Naive B cell (primary cell): ENCODE data around the gene ARHGAP4. TPM values are rescaled to one million over a fixed set of nuclear protein-coding genes. Genes with fewer than 3 reads are reported as not detected.

Source experiments
- ATAC-seq, 2 donors: fragments of 150-1000 bp; cut with Tn5 transposase; 2 replicates each; pipeline ENCODE4 v1.10.0; 2021; ENCODE audit warnings: low read depth in 2 of 2, mild to moderate bottlenecking in 2 of 2, moderate library complexity in 2 of 2
- DNase-seq: peaks from one replicate; pipeline ENCODE4 v3.0.0; 2022
- H3K27ac Mint-ChIP-seq, 6 donors: one replicate each; pipeline ENCODE4 v1.8.0; 2020 to 2022; ENCODE audit warnings: mild to moderate bottlenecking in 6 of 6, mixed read lengths in 6 of 6, moderate library complexity in 5 of 6, inconsistent platforms in 2 of 6
- H3K27me3 Mint-ChIP-seq, 3 donors: one replicate each; pipeline ENCODE4 v1.8.0; 2021 to 2022; ENCODE audit warnings: mixed read lengths in 3 of 3, mild to moderate bottlenecking in 1 of 3
- H3K36me3 Mint-ChIP-seq, 2 donors: one replicate each; pipeline ENCODE4 v1.8.0; 2020 to 2022; ENCODE audit warnings: mixed read lengths in 2 of 2, inconsistent platforms in 1 of 2, mild to moderate bottlenecking in 1 of 2
- H3K4me1 Mint-ChIP-seq, 3 donors: one replicate each; pipeline ENCODE4 v1.8.0; 2020 to 2022; ENCODE audit warnings: mixed read lengths in 3 of 3, inconsistent platforms in 1 of 3, mild to moderate bottlenecking in 1 of 3, moderate library complexity in 1 of 3
- H3K4me3 Mint-ChIP-seq, 8 donors: one replicate each; pipeline ENCODE4 v1.8.0; 2020 to 2022; ENCODE audit warnings: mild to moderate bottlenecking in 8 of 8, mixed read lengths in 8 of 8, moderate library complexity in 8 of 8, inconsistent platforms in 2 of 8
- H3K9me3 Mint-ChIP-seq, 7 donors: one replicate each; pipeline ENCODE4 v1.8.0; 2020 to 2022; ENCODE audit warnings: mixed read lengths in 7 of 7, mild to moderate bottlenecking in 5 of 7, inconsistent platforms in 2 of 7, moderate library complexity in 1 of 7
- polyA plus RNA-seq, 6 donors: library from polyadenylated mRNA; unstranded; fragments of 300-500 nt; fragmentation: Illumina TruSeq; gene quantifications; one replicate each; pipeline ENCODE4 v1.2.3, GENCODE V29; 2021; ENCODE audit warnings: low read depth in 6 of 6

ARHGAP4 gene
- polyA plus RNA-seq, 6 donors from 2014 or later, result 71.5 to 147 (median 83.5) TPM

GRCh38 chrX:153925387-153925738 lies 701 bp downstream of the ARHGAP4 start:
- Mint-ChIP-seq H3K36me3 (no peaks in the 10 kb centered on the region), H3K27ac (peak overlapping the region; percentile 91 to 99 (median 98)), H3K27me3 (no peaks in the 10 kb centered on the region), H3K9me3 (no peaks in the 10 kb centered on the region), H3K4me1 (peaks cover 45 to 62% (median 49%) of the 10 kb centered on the region in 3 donors), H3K4me3 (peak overlapping the region; percentile 87 to 97 (median 94))
- DNase-seq, result peak; percentile 49
- no peak for ATAC-seq

- peak; percentile 63 for DNase-seq
- no peak for ATAC-seq
- H3K36me3 Mint-ChIP-seq, result no peaks in the 10 kb centered on the region
- H3K9me3 Mint-ChIP-seq, result no peaks in the 10 kb centered on the region
- H3K4me1 Mint-ChIP-seq, result peaks cover 48 to 62% (median 49%) of the 10 kb centered on the region in 3 donors
- peak overlapping the region; percentile 59 to 99 (median 98) for H3K27ac Mint-ChIP-seq
- peak overlapping the region; percentile 87 to 97 (median 94) for H3K4me3 Mint-ChIP-seq
- H3K27me3 Mint-ChIP-seq, result no peaks in the 10 kb centered on the region
Observed at GRCh38 chrX:153924149-153924861, 1.8 kb downstream of the ARHGAP4 start.

DNA sequence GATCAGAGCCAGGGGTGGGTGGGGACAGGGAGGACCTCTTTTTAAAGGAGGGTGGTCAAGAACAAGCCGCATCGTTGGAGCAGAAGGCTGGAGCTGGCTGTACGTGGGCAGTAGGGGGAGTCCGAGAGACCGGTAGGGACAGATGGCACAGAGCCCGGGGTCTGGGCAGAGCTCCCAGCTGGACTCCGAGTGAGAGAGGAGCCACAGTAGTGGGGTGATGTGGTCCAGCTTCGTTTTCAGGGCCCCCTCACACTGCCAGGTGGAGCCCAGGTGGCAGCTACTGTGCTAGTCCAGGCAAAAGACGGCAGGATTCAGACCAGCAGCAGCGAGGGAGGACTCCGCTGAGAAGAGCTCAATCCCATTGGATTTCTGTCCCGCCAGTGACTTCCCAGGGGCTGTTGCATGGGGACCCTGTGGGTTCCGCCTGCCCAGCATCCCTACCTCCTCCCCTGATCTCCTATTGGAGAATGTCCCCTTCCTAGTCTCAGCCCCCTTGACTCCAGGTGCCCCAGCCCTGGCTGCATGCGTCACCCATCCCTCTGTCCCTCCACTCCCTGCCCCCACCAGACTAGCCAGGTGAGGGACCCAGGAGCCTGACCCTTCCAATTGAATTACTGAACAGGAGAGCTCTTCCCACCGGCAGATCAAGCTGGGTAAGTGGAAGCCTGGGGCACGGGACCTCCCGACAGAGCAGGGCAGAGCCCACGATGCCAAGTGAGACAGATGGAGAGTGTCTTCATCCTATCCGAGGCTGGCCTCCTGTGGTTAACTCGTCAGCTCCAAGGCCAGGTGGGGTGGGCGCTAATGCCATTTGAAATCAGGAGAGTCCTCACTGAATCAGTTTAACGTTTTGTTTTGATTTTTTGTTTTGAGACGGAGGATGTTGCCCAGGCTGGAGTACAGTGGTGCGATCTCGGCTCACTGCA lies 2.9 kb downstream of the ARHGAP4 start:
- no peaks in the 10 kb centered on the region for H3K36me3 Mint-ChIP-seq
- H3K27me3 Mint-ChIP-seq, result no peaks in the 10 kb centered on the region
- H3K4me1 Mint-ChIP-seq, result peaks cover 39 to 51% (median 44%) of the 10 kb centered on the region in 3 donors
- peak overlapping the region; percentile 87 to 97 (median 94) for H3K4me3 Mint-ChIP-seq
- H3K27ac Mint-ChIP-seq, result peak overlapping the region in 5 of 6 donors; percentile 54 to 99 (median 89)
- ATAC-seq, result no peak
- no peak for DNase-seq
- H3K9me3 Mint-ChIP-seq, result no peaks in the 10 kb centered on the region

GRCh38 chrX:153921511-153922446 lies 4.3 kb downstream of the ARHGAP4 start:
- Mint-ChIP-seq H3K9me3 (no peaks in the 10 kb centered on the region), H3K27me3 (no peaks in the 10 kb centered on the region), H3K4me3 (peak overlapping the region in 3 of 8 donors; percentile 47 to 94 (median 49)), H3K27ac (peak overlapping the region in 3 of 6 donors; percentile 82 to 99 (median 99)), H3K36me3 (no peaks in the 10 kb centered on the region), H3K4me1 (peaks cover 35 to 41% (median 40%) of the 10 kb centered on the region in 3 donors)
- DNase-seq (no peak), ATAC-seq (no peak)

GRCh38 chrX:153921070-153921469 lies 5.0 kb downstream of the ARHGAP4 start:
- no peak overlapping the region for H3K4me3 Mint-ChIP-seq
- no peak for ATAC-seq
- no peaks in the 10 kb centered on the region for H3K27me3 Mint-ChIP-seq
- DNase-seq, result no peak
- no peak overlapping the region for H3K27ac Mint-ChIP-seq
- H3K36me3 Mint-ChIP-seq, result peaks cover 6 to 7% of the 10 kb centered on the region in 2 donors
- no peaks in the 10 kb centered on the region for H3K9me3 Mint-ChIP-seq
- peaks cover 36 to 42% (median 40%) of the 10 kb centered on the region in 3 donors for H3K4me1 Mint-ChIP-seq

DNA sequence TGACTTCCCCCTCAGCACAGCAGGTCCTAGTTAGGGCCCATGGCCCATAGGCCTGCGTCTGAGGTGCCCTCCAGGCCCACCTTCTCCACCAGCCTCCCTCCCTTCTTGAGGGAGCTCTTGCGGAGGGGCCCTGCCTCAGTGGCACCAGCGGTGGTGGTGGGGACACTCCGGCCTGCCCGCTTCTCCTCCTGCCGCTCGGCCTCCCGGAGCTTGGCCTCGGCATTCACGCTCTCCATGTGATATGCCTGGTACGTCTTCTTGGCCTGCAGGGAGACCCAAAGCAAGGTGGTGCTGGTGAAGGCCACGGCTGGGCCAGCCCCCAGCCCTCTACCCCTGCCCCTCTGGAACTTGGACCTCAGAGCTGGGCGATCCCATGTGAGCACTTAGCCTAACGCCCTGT lies 5.5 kb downstream of the ARHGAP4 start:
- DNase-seq (no peak), ATAC-seq (no peak)
- no peak overlapping the region for H3K27ac Mint-ChIP-seq
- H3K36me3 Mint-ChIP-seq, result peaks cover 8 to 10% of the 10 kb centered on the region in 2 donors
- peaks cover 37 to 40% (median 40%) of the 10 kb centered on the region in 3 donors for H3K4me1 Mint-ChIP-seq
- H3K4me3 Mint-ChIP-seq, result no peak overlapping the region
- H3K9me3 Mint-ChIP-seq, result no peaks in the 10 kb centered on the region
- no peaks in the 10 kb centered on the region for H3K27me3 Mint-ChIP-seq

GRCh38 chrX:153919281-153919680 lies 6.8 kb downstream of the ARHGAP4 start:
- peaks cover 24 to 34% (median 27%) of the 10 kb centered on the region in 3 donors for H3K4me1 Mint-ChIP-seq
- no peak for ATAC-seq
- H3K36me3 Mint-ChIP-seq, result peaks cover 8 to 10% of the 10 kb centered on the region in 2 donors
- H3K4me3 Mint-ChIP-seq, result no peak overlapping the region
- no peaks in the 10 kb centered on the region for H3K27me3 Mint-ChIP-seq
- H3K9me3 Mint-ChIP-seq, result no peaks in the 10 kb centered on the region
- DNase-seq, result no peak
- H3K27ac Mint-ChIP-seq, result peak overlapping the region in 1 of 6 donors; percentile 27

DNA sequence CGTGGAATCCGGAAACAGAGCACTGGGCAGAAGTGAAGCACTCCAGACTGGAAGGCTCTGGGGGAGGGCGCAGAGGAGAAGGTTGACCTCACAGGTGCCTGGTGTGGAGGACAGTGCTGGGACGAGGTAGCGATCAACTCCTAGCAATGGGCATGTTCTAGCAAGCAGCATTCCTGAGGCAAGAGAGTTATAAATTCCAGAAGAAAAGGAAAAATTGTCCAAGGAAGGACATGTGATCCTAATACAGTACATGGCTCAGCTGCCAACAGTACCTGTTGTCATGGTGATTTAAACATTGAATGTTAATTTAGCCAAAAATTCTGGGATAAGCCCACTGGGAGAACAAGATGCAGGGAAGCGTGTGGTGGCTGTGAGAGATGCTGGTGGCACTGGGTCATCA lies 8.2 kb downstream of the ARHGAP4 start:
- H3K27ac Mint-ChIP-seq, result peak overlapping the region in 2 of 6 donors; percentile 44 to 56
- H3K4me1 Mint-ChIP-seq, result peaks cover 13 to 22% (median 14%) of the 10 kb centered on the region in 3 donors
- no peaks in the 10 kb centered on the region for H3K27me3 Mint-ChIP-seq

DNA sequence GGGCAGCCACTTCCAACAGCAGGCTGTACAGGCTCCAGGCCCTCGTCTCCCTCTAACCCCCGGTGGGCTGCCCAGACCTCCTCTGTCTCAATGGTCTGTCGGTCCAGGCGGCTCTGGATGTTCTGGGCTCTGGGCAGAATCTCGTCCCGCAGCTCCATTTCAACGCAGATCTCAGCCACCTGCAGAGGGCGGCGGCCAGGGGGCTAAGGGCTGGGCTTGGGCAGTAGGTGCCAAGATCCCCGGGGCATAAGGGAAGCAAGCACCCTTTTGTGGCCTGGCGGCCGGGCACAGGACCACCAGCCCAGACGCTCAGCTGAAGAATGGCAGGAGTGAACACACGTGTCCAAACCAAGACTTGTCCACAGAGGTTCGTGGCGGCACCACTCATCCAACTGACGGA lies 12.4 kb downstream of the ARHGAP4 start:
- H3K4me1 Mint-ChIP-seq, result peaks cover 2 to 11% (median 9%) of the 10 kb centered on the region in 3 donors
- H3K27me3 Mint-ChIP-seq, result no peaks in the 10 kb centered on the region
- H3K36me3 Mint-ChIP-seq, result peaks cover 8 to 10% of the 10 kb centered on the region in 2 donors
- H3K4me3 Mint-ChIP-seq, result no peak overlapping the region
- ATAC-seq, result no peak
- no peaks in the 10 kb centered on the region for H3K9me3 Mint-ChIP-seq
- no peak for DNase-seq
- H3K27ac Mint-ChIP-seq, result peak overlapping the region in 1 of 6 donors; percentile 7

More for the DNA sequence above, 8.2 kb downstream of the ARHGAP4 start:
- no peak for ATAC-seq
- DNase-seq, result no peak
- no peak overlapping the region for H3K4me3 Mint-ChIP-seq
- peaks cover 8 to 10% of the 10 kb centered on the region in 2 donors for H3K36me3 Mint-ChIP-seq
- H3K9me3 Mint-ChIP-seq, result no peaks in the 10 kb centered on the region

- Mint-ChIP-seq H3K4me3 (no peak overlapping the region), H3K4me1 (peaks cover 2 to 15% (median 9%) of the 10 kb centered on the region in 3 donors), H3K9me3 (no peaks in the 10 kb centered on the region), H3K27me3 (no peaks in the 10 kb centered on the region), H3K36me3 (peaks cover 8 to 10% of the 10 kb centered on the region in 2 donors), H3K27ac (no peak overlapping the region)
- ATAC-seq (no peak), DNase-seq (no peak)
Observed at GRCh38 chrX:153913211-153913610, 12.9 kb downstream of the ARHGAP4 start.

DNA sequence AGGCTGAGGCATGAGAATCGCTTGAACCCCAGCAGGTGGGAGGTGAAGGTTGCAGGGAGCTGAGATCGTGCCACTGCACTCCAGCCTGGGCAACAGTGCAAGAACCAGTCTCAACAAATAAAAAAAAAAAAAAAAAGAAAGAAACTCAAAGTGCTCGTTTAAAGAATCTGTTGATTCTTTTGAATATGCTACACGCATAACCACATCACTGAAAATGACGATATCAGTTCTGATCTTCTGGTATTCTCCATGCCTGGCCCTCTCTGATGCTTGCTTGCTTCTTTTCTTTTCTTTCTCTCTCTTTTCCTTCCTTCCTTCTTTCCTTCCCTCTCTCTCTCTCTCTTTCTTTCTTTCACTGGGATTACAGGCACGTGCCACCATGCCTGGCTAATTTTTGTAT lies 14.3 kb downstream of the ARHGAP4 start:
- Mint-ChIP-seq H3K36me3 (peaks cover 8 to 10% of the 10 kb centered on the region in 2 donors), H3K4me1 (peaks cover 6 to 10% (median 9%) of the 10 kb centered on the region in 3 donors), H3K27me3 (no peaks in the 10 kb centered on the region), H3K27ac (peak overlapping the region in 1 of 6 donors; percentile 32), H3K4me3 (no peak overlapping the region), H3K9me3 (no peaks in the 10 kb centered on the region)
- ATAC-seq (no peak), DNase-seq (no peak)

DNA sequence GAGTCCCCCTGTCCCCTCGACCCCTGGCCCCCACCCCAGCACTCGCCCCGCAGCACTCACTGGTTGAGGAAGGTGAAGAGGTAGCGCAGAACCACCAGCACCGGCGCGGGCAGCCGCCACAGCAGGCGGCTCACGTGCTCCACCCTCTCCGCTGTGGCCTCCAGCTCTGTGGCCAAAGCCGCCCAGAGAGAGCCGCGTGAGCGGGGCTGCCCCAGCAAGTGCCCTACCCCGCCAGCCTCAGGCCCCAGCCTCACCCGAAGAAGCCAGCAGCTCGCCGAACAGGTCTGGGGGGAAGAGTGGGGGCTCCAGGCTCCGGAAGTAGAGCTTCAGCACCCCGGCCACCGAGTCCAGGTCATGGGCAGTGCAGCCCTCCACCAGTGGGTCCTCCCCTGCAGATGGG lies 15.6 kb downstream of the ARHGAP4 start:
- Mint-ChIP-seq H3K9me3 (no peaks in the 10 kb centered on the region), H3K36me3 (no peaks in the 10 kb centered on the region), H3K27ac (no peak overlapping the region), H3K27me3 (no peaks in the 10 kb centered on the region), H3K4me3 (no peak overlapping the region), H3K4me1 (peaks cover 3 to 9% (median 7%) of the 10 kb centered on the region in 3 donors)
- no peak for DNase-seq
- no peak for ATAC-seq

- Mint-ChIP-seq H3K4me1 (peaks cover 3 to 10% (median 7%) of the 10 kb centered on the region in 3 donors), H3K4me3 (no peak overlapping the region), H3K36me3 (no peaks in the 10 kb centered on the region), H3K27ac (peak overlapping the region in 1 of 6 donors; percentile 49), H3K27me3 (no peaks in the 10 kb centered on the region), H3K9me3 (no peaks in the 10 kb centered on the region)
- no peak for DNase-seq
- ATAC-seq, result no peak
Observed at GRCh38 chrX:153909980-153910360, 16.1 kb downstream of the ARHGAP4 start.
